Hepatocyte (in vitro differentiated cells): ENCODE results near the gene TPGS1. TPM values are rescaled to one million over a fixed set of nuclear protein-coding genes. Genes with fewer than 3 reads are reported as not detected.

ENCODE experiments used
- DNase-seq: peaks from one replicate; pipeline ENCODE4 v3.0.0-alpha.2; 2016; ENCODE audit warnings: low spot score
- H2AFZ ChIP-seq: fragments of 200-600 bp; sonication (generic); 2 replicates; pipeline ENCODE4 v1.6.0; 2016; ENCODE audit warnings: antibody characterized with exemption, mild to moderate bottlenecking
- H3K27ac ChIP-seq: fragments of 200-600 bp; sonication (generic); 2 replicates; pipeline ENCODE4 v1.5.1; 2016; ENCODE audit warnings: mild to moderate bottlenecking
- H3K27me3 ChIP-seq: fragments of 200-600 bp; sonication (generic); 2 replicates; pipeline ENCODE4 v1.6.1; 2016
- H3K36me3 ChIP-seq: fragments of 200-600 bp; sonication (generic); replicated peaks from 2 replicates; pipeline ENCODE4 v1.5.1; 2016; ENCODE audit warnings: low read depth; ENCODE audit not compliant: insufficient read depth
- H3K4me1 ChIP-seq: fragments of 200-600 bp; sonication (generic); 2 replicates; pipeline ENCODE4 v1.5.1; 2016; ENCODE audit warnings: mild to moderate bottlenecking, moderate library complexity; ENCODE audit not compliant: insufficient read depth
- H3K4me2 ChIP-seq: fragments of 200-600 bp; sonication (generic); 2 replicates; pipeline ENCODE4 v1.6.0; 2016
- H3K4me3 ChIP-seq: fragments of 200-600 bp; sonication (generic); 2 replicates; pipeline ENCODE4 v1.5.1; 2016; ENCODE audit warnings: mild to moderate bottlenecking
- H3K79me2 ChIP-seq: fragments of 200-600 bp; sonication (generic); 2 replicates; pipeline ENCODE4 v1.6.0; 2017; ENCODE audit warnings: mild to moderate bottlenecking
- H3K9me2 ChIP-seq: fragments of 200-600 bp; sonication (generic); replicated peaks from 2 replicates; pipeline ENCODE4 v1.6.0; 2017; ENCODE audit warnings: mild to moderate bottlenecking; ENCODE audit not compliant: insufficient read depth
- H3K9me3 ChIP-seq: fragments of 200-600 bp; sonication (generic); 2 replicates; pipeline ENCODE4 v1.5.1; 2016; ENCODE audit warnings: low read depth, mild to moderate bottlenecking
- H4K20me1 ChIP-seq: fragments of 200-600 bp; sonication (generic); 2 replicates; pipeline ENCODE4 v1.6.0; 2016; ENCODE audit warnings: mild to moderate bottlenecking; ENCODE audit not compliant: insufficient read depth, poor library complexity, severe bottlenecking
- EZH2 ChIP-seq: fragments of 200-600 bp; sonication (generic); IDR thresholded peaks from 2 replicates; pipeline ENCODE4 v1.6.1; 2016; ENCODE audit warnings: antibody characterized with exemption, mild to moderate bottlenecking, borderline replicate concordance
- EZH2phosphoT487 ChIP-seq: fragments of 200-600 bp; sonication (generic); IDR thresholded peaks from one replicate; pipeline ENCODE4 v1.6.1; 2018; ENCODE audit warnings: antibody characterized with exemption, mild to moderate bottlenecking, low read depth, moderate library complexity; ENCODE audit not compliant: unreplicated experiment, severe bottlenecking
- WGBS: methylation state at CpG from one replicate; pipeline ENCODE4 v1.1.6; 2016; ENCODE audit warnings: low lambda C conversion rate; ENCODE audit errors: missing lambda C conversion rate; 5-methylcytosine and 5-hydroxymethylcytosine counted together
- polyA plus RNA-seq: library from polyadenylated mRNA; unstranded; fragments of >200 nt; fragmentation: Nextera tagmentation; extraction: Ambion mirVana; gene quantifications from 2 replicates; pipeline ENCODE4 v1.2.1, GENCODE V29; 2016
- total RNA-seq: library from RNA; depleted of rRNA; stranded (reverse); fragments of >200 nt; gene quantifications from 2 replicates; pipeline ENCODE4 v1.2.3, GENCODE V29; 2014
- TF ChIP-seq, protein P1 (sequence below): fragments of 200-600 bp; sonication (generic); IDR thresholded peaks from 2 replicates; pipeline ENCODE4 v1.5.1; 2016; ENCODE audit warnings: antibody characterized with exemption, mild to moderate bottlenecking; ENCODE audit not compliant: poor library complexity

Gene TPGS1
- total and polyA plus RNA-seq, 2 experiments from 2014 or later, result 44.9 to 61.0 TPM

DNA sequence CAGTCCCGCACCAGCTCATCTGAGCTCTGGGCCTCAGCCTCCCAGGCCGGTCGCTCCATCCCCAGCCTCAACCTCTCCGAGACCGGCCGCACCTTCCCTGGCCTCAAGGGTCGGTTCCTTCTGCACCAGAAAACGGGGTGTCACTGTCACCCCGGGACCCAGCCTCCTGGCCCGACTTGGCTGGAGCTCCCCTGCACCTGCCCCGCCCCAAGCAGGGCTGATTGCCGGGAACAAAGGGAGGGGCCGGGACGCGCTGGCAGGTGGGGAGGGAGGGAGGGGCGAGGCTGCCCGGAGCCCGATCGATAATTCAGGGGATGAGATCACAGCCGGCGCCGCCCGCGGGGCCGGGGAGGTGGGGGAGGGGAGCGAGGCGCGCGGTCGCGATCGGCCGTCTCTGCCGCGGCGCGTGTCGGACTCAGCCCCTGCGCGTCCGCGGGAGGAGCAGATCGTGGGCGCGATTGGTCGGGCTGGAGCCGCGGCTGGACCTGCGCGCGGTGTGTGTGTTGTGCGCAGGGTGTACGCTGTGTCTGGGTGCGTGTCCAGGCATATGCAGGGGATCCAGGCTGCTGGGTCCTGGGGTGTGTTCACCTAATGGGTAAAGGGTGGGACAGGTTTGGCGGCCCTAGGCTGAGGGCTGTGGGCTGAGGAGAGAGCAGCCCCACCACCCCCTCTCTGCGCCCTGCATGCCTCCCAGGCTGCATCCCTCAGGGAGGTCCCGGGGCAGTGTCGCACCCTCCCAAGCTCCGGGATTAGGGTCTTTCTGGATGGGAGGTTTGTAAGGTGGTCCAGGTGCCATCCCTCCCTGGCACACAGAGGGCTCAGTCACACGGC lies 45.4 kb upstream of the TPGS1 start:
- 15% methylated on average over 29 of the region's 60 CpGs for WGBS
- TF ChIP-seq, protein P1, sequence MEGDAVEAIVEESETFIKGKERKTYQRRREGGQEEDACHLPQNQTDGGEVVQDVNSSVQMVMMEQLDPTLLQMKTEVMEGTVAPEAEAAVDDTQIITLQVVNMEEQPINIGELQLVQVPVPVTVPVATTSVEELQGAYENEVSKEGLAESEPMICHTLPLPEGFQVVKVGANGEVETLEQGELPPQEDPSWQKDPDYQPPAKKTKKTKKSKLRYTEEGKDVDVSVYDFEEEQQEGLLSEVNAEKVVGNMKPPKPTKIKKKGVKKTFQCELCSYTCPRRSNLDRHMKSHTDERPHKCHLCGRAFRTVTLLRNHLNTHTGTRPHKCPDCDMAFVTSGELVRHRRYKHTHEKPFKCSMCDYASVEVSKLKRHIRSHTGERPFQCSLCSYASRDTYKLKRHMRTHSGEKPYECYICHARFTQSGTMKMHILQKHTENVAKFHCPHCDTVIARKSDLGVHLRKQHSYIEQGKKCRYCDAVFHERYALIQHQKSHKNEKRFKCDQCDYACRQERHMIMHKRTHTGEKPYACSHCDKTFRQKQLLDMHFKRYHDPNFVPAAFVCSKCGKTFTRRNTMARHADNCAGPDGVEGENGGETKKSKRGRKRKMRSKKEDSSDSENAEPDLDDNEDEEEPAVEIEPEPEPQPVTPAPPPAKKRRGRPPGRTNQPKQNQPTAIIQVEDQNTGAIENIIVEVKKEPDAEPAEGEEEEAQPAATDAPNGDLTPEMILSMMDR, result no peak
- TF ChIP-seq EZH2phosphoT487 (no peak), EZH2 (no peak)
- H3K4me2 ChIP-seq, result peak overlapping the region; percentile 99
- peaks cover 3% of the 10 kb centered on the region for H4K20me1 ChIP-seq
- H3K4me1 ChIP-seq, result peaks cover 10% of the 10 kb centered on the region
- H3K27me3 ChIP-seq, result no peaks in the 10 kb centered on the region
- H3K36me3 ChIP-seq, result no peaks in the 10 kb centered on the region
- H3K27ac ChIP-seq, result peak overlapping the region; percentile 38
- no peak overlapping the region for H2AFZ ChIP-seq
- peak; percentile 83 for DNase-seq
- peaks cover 20% of the 10 kb centered on the region for H3K79me2 ChIP-seq
- H3K4me3 ChIP-seq, result no peak overlapping the region
- H3K9me2 ChIP-seq, result no peaks in the 10 kb centered on the region
- H3K9me3 ChIP-seq, result no peaks in the 10 kb centered on the region

DNA sequence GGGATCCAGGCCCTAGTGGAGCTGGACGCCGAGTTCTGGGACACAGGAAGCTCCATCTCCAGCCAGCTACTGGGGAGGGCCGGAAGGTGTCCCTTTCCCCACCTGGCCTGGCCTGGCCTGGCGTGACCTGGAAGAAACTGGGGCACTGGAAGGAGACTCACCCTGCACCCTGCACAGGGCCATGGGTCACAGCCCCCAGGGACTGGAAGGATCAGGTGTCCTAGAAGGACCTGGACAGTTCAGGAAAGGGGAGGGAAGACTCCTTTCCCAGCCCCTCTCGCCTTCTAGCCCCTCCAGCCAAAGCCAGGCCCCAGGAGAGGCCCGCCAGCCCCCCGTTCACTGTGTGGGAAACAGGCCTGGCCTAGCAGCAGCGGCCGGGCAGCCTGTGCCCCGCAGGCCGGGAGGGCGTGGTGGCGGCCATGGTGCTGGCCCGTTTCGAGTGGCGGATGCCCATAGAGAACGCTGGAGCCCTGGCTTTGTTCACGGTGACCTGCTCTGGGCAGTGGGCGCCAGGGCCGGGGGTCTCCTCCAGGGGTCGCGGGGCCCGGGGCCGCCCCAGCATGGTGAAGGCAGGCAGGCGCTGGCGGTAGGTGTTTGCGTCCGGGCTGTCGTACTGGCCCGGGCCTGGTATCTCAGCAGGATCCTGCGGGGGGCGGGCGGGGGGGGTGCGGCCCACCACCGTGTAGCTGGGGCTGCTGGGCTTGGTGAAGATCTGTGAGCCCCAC lies 43.7 kb upstream of the TPGS1 start:
- Histone ChIP-seq H3K9me2 (no peaks in the 10 kb centered on the region), H3K27me3 (no peaks in the 10 kb centered on the region), H3K36me3 (no peaks in the 10 kb centered on the region), H3K79me2 (peaks cover 11% of the 10 kb centered on the region), H3K4me2 (no peak overlapping the region), H3K4me1 (peaks cover 10% of the 10 kb centered on the region), H3K9me3 (no peaks in the 10 kb centered on the region), H2AFZ (no peak overlapping the region), H3K4me3 (no peak overlapping the region), H3K27ac (no peak overlapping the region), H4K20me1 (no peaks in the 10 kb centered on the region)
- 92% methylated on average over 26 of the region's 35 CpGs for WGBS
- TF ChIP-seq EZH2phosphoT487, result no peak
- TF ChIP-seq, protein P1, result no peak
- TF ChIP-seq EZH2, result no peak
- DNase-seq, result no peak

DNA sequence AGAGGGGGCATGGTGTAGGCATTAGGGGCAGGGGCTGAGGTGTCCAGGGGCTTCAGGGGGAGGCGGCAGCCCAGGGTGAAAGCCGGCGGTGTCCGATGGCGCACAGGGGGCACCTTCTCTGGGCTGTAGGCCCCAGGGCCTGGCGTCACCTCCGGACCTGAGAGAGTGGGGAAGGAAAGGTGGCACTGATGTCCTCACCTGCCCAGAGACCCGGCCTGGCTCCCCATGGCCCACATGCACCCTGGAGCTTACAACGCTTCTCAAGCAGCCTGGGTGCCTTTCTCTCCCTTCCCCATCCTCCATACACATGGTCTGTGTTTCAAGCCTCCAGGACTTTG lies 43.1 kb upstream of the TPGS1 start:
- no peaks in the 10 kb centered on the region for H3K27me3 ChIP-seq
- WGBS, result 76% methylated on average over 3 of the region's 9 CpGs

More for the DNA sequence above, 43.1 kb upstream of the TPGS1 start:
- peaks cover 7% of the 10 kb centered on the region for H3K4me1 ChIP-seq
- no peak overlapping the region for H2AFZ ChIP-seq
- DNase-seq, result no peak
- H3K79me2 ChIP-seq, result peaks cover 6% of the 10 kb centered on the region
- no peaks in the 10 kb centered on the region for H4K20me1 ChIP-seq
- TF ChIP-seq EZH2 (no peak), EZH2phosphoT487 (no peak)
- TF ChIP-seq, protein P1, result no peak
- no peaks in the 10 kb centered on the region for H3K9me3 ChIP-seq
- no peak overlapping the region for H3K27ac ChIP-seq
- H3K4me2 ChIP-seq, result no peak overlapping the region
- H3K4me3 ChIP-seq, result no peak overlapping the region
- H3K9me2 ChIP-seq, result no peaks in the 10 kb centered on the region
- H3K36me3 ChIP-seq, result no peaks in the 10 kb centered on the region
